OCI-LY1 (cell line): ENCODE results near the gene GSK3B.

Experiments used
- CTCF ChIP-seq: fragments of 200-600 bp; sonication (generic), shearing (Covaris generic); IDR thresholded peaks from 2 replicates; pipeline ENCODE4 v1.5.1; 2017; ENCODE audit warnings: mild to moderate bottlenecking, antibody characterized with exemption, low read length, moderate library complexity, mixed read lengths
- EZH2 ChIP-seq: fragments of 200-600 bp; sonication (generic), shearing (Covaris generic); IDR thresholded peaks from 2 replicates; pipeline ENCODE4 v1.8.0; 2017; ENCODE audit warnings: borderline replicate concordance, mixed run types, mild to moderate bottlenecking, antibody characterized with exemption, low read length, moderate library complexity, mixed read lengths

GRCh38 chr3:119891944-119892721, 202.1 kb downstream of the GSK3B start:
- TF ChIP-seq CTCF, result peak; percentile 87
- no peak for TF ChIP-seq EZH2
